WTC11 (cell line): Measurements from ENCODE around the gene DNAH14. TPM values are rescaled to one million over a fixed set of nuclear protein-coding genes. Genes with fewer than 3 reads are reported as not detected.

ENCODE experiments used
- ATAC-seq: fragments of 200-7000 bp; cut with Tn5 transposase; 2 replicates; pipeline ENCODE4 v1.10.0; 2021; ENCODE audit warnings: mild to moderate bottlenecking, moderate library complexity
- CTCF ChIA-PET: fragments of 300-600 bp; sonication (Branson Sonifier 250); formaldehyde crosslinking; loops from one replicate; lab custom pipeline; 2021; ENCODE audit warnings: antibody characterized with exemption; lab: Charles Lee
- POLR2A ChIA-PET: fragments of 350-600 bp; sonication (Branson Sonifier 250); formaldehyde crosslinking; loops from one replicate; lab custom pipeline; 2021; ENCODE audit warnings: antibody characterized with exemption; lab: Charles Lee
- DNase-seq: peaks from one replicate; pipeline ENCODE4 v3.0.0; 2021; ENCODE audit warnings: low spot score
- H3K27ac Mint-ChIP-seq: 2 replicates; pipeline ENCODE4 v1.8.0; 2021; ENCODE audit warnings: mixed read lengths
- H3K27me3 Mint-ChIP-seq: 2 replicates; pipeline ENCODE4 v1.8.0; 2021; ENCODE audit warnings: low read depth, mild to moderate bottlenecking, moderate library complexity, mixed read lengths
- H3K36me3 Mint-ChIP-seq: 2 replicates; pipeline ENCODE4 v1.8.0; 2021; ENCODE audit warnings: mixed read lengths
- H3K4me1 Mint-ChIP-seq: 2 replicates; pipeline ENCODE4 v1.8.0; 2022; ENCODE audit warnings: mixed read lengths
- H3K4me3 Mint-ChIP-seq: 2 replicates; pipeline ENCODE4 v1.8.0; 2021; ENCODE audit warnings: mild to moderate bottlenecking, moderate library complexity, mixed read lengths
- H3K9me3 Mint-ChIP-seq: 2 replicates; pipeline ENCODE4 v1.8.0; 2021; ENCODE audit warnings: mixed read lengths
- ATF3 ChIP-seq: sonication (generic); formaldehyde crosslinking; conservative IDR thresholded peaks from 2 replicates; pipeline ENCODE4 v1.8.1; 2022; ENCODE audit warnings: mild to moderate bottlenecking, missing genetic modification reagents
- CBFB ChIP-seq: sonication (generic); formaldehyde crosslinking; IDR thresholded peaks from 2 replicates; pipeline ENCODE4 v1.8.1; 2022; ENCODE audit warnings: mild to moderate bottlenecking, low read depth, missing genetic modification reagents
- CREB1 ChIP-seq: sonication (generic); formaldehyde crosslinking; IDR thresholded peaks from 2 replicates; pipeline ENCODE4 v1.8.0; 2023; ENCODE audit warnings: mild to moderate bottlenecking, missing genetic modification reagents
- E2F5 ChIP-seq: sonication (generic); formaldehyde crosslinking; IDR thresholded peaks from 2 replicates; pipeline ENCODE4 v1.8.1; 2022; ENCODE audit warnings: mild to moderate bottlenecking, moderate library complexity, missing genetic modification reagents
- FOXJ3 ChIP-seq: sonication (generic); formaldehyde crosslinking; IDR thresholded peaks from 2 replicates; pipeline ENCODE4 v1.9.0; 2021; ENCODE audit warnings: missing genetic modification reagents, mild to moderate bottlenecking, borderline replicate concordance
- FOXP1 ChIP-seq: sonication (generic); formaldehyde crosslinking; IDR thresholded peaks from 2 replicates; pipeline ENCODE4 v1.8.0; 2022; ENCODE audit warnings: missing genetic modification reagents, mild to moderate bottlenecking, moderate library complexity, borderline replicate concordance
- GABPB1 ChIP-seq: sonication (generic); formaldehyde crosslinking; IDR thresholded peaks from 2 replicates; pipeline ENCODE4 v1.8.1; 2023; ENCODE audit warnings: mild to moderate bottlenecking, missing genetic modification reagents
- GTF2I ChIP-seq: fragments of 250-450 bp; sonication (Bioruptor Pico); conservative IDR thresholded peaks from 2 replicates; pipeline ENCODE4 v1.4.0; 2021; ENCODE audit warnings: mild to moderate bottlenecking
- HMGA2 ChIP-seq: fragments of 250-450 bp; sonication (Bioruptor Pico); IDR thresholded peaks from 2 replicates; pipeline ENCODE4 v1.4.0; 2021; ENCODE audit warnings: mild to moderate bottlenecking, moderate library complexity
- HMGXB4 ChIP-seq: sonication (generic); formaldehyde crosslinking; IDR thresholded peaks from 2 replicates; pipeline ENCODE4 v1.8.1; 2023; ENCODE audit warnings: mild to moderate bottlenecking, moderate library complexity, missing genetic modification reagents
- IRF2 ChIP-seq: sonication (generic); formaldehyde crosslinking; IDR thresholded peaks from 2 replicates; pipeline ENCODE4 v1.8.0; 2022; ENCODE audit warnings: low read depth, missing genetic modification reagents, borderline replicate concordance
- JAZF1 ChIP-seq: fragments of 250-450 bp; sonication (Bioruptor Pico); IDR thresholded peaks from 2 replicates; pipeline ENCODE4 v1.9.0; 2021; ENCODE audit warnings: moderate library complexity, mild to moderate bottlenecking, inconsistent platforms
- MAX ChIP-seq: sonication (generic); formaldehyde crosslinking; IDR thresholded peaks from 2 replicates; pipeline ENCODE4 v1.8.0; 2022; ENCODE audit warnings: mild to moderate bottlenecking, missing genetic modification reagents
- MLX ChIP-seq: sonication (generic); formaldehyde crosslinking; IDR thresholded peaks from 2 replicates; pipeline ENCODE4 v1.8.1; 2023; ENCODE audit warnings: mild to moderate bottlenecking, missing genetic modification reagents, moderate library complexity
- NFYB ChIP-seq: sonication (generic); formaldehyde crosslinking; conservative IDR thresholded peaks from 2 replicates; pipeline ENCODE4 v1.8.0; 2022; ENCODE audit warnings: low read depth, missing genetic modification reagents
- NR1H2 ChIP-seq: sonication (generic); formaldehyde crosslinking; IDR thresholded peaks from 2 replicates; pipeline ENCODE4 v1.9.0; 2021; ENCODE audit warnings: mild to moderate bottlenecking, moderate library complexity, missing genetic modification reagents
- NR2C2 ChIP-seq: sonication (generic); formaldehyde crosslinking; IDR thresholded peaks from 2 replicates; pipeline ENCODE4 v1.8.0; 2022; ENCODE audit warnings: mild to moderate bottlenecking, missing genetic modification reagents
- OVOL2 ChIP-seq: fragments of 250-450 bp; sonication (Bioruptor Pico); IDR thresholded peaks from 2 replicates; pipeline ENCODE4 v1.9.0; 2021; ENCODE audit warnings: mild to moderate bottlenecking, borderline replicate concordance
- PREB ChIP-seq: sonication (generic); formaldehyde crosslinking; IDR thresholded peaks from 2 replicates; pipeline ENCODE4 v1.8.1; 2022; ENCODE audit warnings: mild to moderate bottlenecking, missing genetic modification reagents, moderate library complexity, borderline replicate concordance
- PRRX2 ChIP-seq: fragments of 250-450 bp; sonication (Bioruptor Pico); IDR thresholded peaks from 2 replicates; pipeline ENCODE4 v1.8.0; 2021; ENCODE audit warnings: mild to moderate bottlenecking
- USF1 ChIP-seq: sonication (generic); formaldehyde crosslinking; IDR thresholded peaks from 2 replicates; pipeline ENCODE4 v1.8.0; 2022; ENCODE audit warnings: mild to moderate bottlenecking, missing genetic modification reagents
- ZNF317 ChIP-seq: sonication (generic); formaldehyde crosslinking; IDR thresholded peaks from 2 replicates; pipeline ENCODE4 v1.8.1; 2023; ENCODE audit warnings: low read depth, mild to moderate bottlenecking, moderate library complexity, missing genetic modification reagents, borderline replicate concordance
- ZNF423 ChIP-seq: fragments of 250-450 bp; sonication (Bioruptor Pico); IDR thresholded peaks from 2 replicates; pipeline ENCODE4 v2.1.2; 2022; ENCODE audit warnings: mild to moderate bottlenecking, moderate library complexity
- ZNF512 ChIP-seq: sonication (generic); formaldehyde crosslinking; IDR thresholded peaks from 2 replicates; pipeline ENCODE4 v1.8.1; 2022; ENCODE audit warnings: missing genetic modification reagents, borderline replicate concordance
- total RNA-seq: library from RNA; stranded (reverse); gene quantifications from 3 replicates; pipeline ENCODE4 v1.2.3, GENCODE V29; 2021

DNAH14 gene
- total RNA-seq, 1 experiment from 2014 or later = 34.1 TPM

- Mint-ChIP-seq H3K27ac (no peak overlapping the region), H3K27me3 (no peaks in the 10 kb centered on the region; the same call in none of the 2 replicates), H3K9me3 (peaks cover 21% of the 10 kb centered on the region), H3K36me3 (peaks cover 10% of the 10 kb centered on the region), H3K4me3 (no peak overlapping the region), H3K4me1 (no peaks in the 10 kb centered on the region)
- POLR2A ChIA-PET = no interaction called here
- ATAC-seq (no peak), DNase-seq (no peak)
- CTCF ChIA-PET = interaction anchor here (2.0 kb wide), 1 partner anchor 22 kb away, joined by 8 read pairs; no protein-coding TSS in a partner anchor
- TF ChIP-seq ZNF317 (CRISPR knock-in tag) = no peak
- TF ChIP-seq GTF2I (CRISPR knock-in tag) = no peak
- no peak for TF ChIP-seq PREB
- no peak for TF ChIP-seq NR1H2 (CRISPR knock-in tag)
- TF ChIP-seq MLX (CRISPR knock-in tag) = no peak
- TF ChIP-seq GABPB1 (CRISPR knock-in tag) = no peak
- no peak for TF ChIP-seq ZNF512 (CRISPR knock-in tag)
- no peak for TF ChIP-seq MAX (CRISPR knock-in tag)
- TF ChIP-seq FOXP1 (CRISPR knock-in tag) = no peak
- TF ChIP-seq IRF2 (CRISPR knock-in tag) = no peak
- TF ChIP-seq HMGXB4 (CRISPR knock-in tag) = no peak
Measured at GRCh38 chr1:224900062-224900630, 29.3 kb upstream of the DNAH14 start.

GRCh38 chr1:224901087-224901810, 28.2 kb upstream of the DNAH14 start:
- H3K27me3 Mint-ChIP-seq = no peaks in the 10 kb centered on the region; the same call in none of the 2 replicates
- ATAC-seq (no peak), DNase-seq (no peak)
- no peak overlapping the region for H3K27ac Mint-ChIP-seq
- POLR2A ChIA-PET = no interaction called here
- H3K9me3 Mint-ChIP-seq = peaks cover 21% of the 10 kb centered on the region
- no peaks in the 10 kb centered on the region for H3K4me1 Mint-ChIP-seq
- no peak overlapping the region for H3K4me3 Mint-ChIP-seq
- H3K36me3 Mint-ChIP-seq = peaks cover 10% of the 10 kb centered on the region
- CTCF ChIA-PET = interaction anchor here (1.1 to 2.0 kb wide), 4 partner anchors 21 to 251 kb away, joined by 3 to 9 read pairs (median 6); no protein-coding TSS in a partner anchor
- TF ChIP-seq USF1 = no peak
- no peak for TF ChIP-seq CREB1 (CRISPR knock-in tag)
- no peak for TF ChIP-seq NFYB (CRISPR knock-in tag)
- no peak for TF ChIP-seq PRRX2 (CRISPR knock-in tag)
- no peak for TF ChIP-seq FOXJ3
- no peak for TF ChIP-seq ZNF423 (CRISPR knock-in tag)
- no peak for TF ChIP-seq ATF3
- no peak for TF ChIP-seq NR2C2
- no peak for TF ChIP-seq HMGA2 (CRISPR knock-in tag)
- no peak for TF ChIP-seq ZNF512 (CRISPR knock-in tag)
- no peak for TF ChIP-seq JAZF1 (CRISPR knock-in tag)
- TF ChIP-seq OVOL2 (CRISPR knock-in tag) = no peak
- no peak for TF ChIP-seq E2F5 (CRISPR knock-in tag)
- no peak for TF ChIP-seq CBFB (CRISPR knock-in tag)
